HepG2 (cell line): Measurements from ENCODE around the gene HOXD4. TPM values are rescaled to one million over a fixed set of nuclear protein-coding genes. Genes with fewer than 3 reads are reported as not detected.

Source experiments
- ATAC-seq: fragments of 200-7000 bp; cut with Tn5 transposase; 3 replicates; pipeline ENCODE4 v1.9.1; 2020; ENCODE audit warnings: mild to moderate bottlenecking, moderate library complexity
- BruUV-seq: library from RNA; stranded (reverse); fragments of 400-500 nt; replicated peaks from 2 replicates; lab custom pipeline; 2021; lab: Mats Ljungman, UMichigan
- CTCF ChIA-PET: fragments of 300-600 bp; formaldehyde crosslinking; extraction: SDS; loops from one replicate; lab custom pipeline; 2021; ENCODE audit warnings: low total read pairs, inconsistent platforms, low intra/inter-chr PET ratio; lab: Yijun Ruan, JAX
- POLR2A ChIA-PET: fragments of 350-600 bp; sonication (Branson Sonifier 250); formaldehyde crosslinking; loops from one replicate; lab custom pipeline; 2020; ENCODE audit warnings: antibody characterized with exemption, inconsistent platforms; lab: Yijun Ruan, JAX
- DNase-seq: peaks from one replicate; pipeline ENCODE4 v3.0.0-alpha.2; 2015; ENCODE audit warnings: low spot score
- FAIRE-seq: peaks from 3 replicates; lab custom pipeline; 2011; peaks lifted over from hg19 to GRCh38; lab: Jason Lieb, UNC
- H2AFZ ChIP-seq: one replicate; pipeline ENCODE4 v1.6.1; 2011; ENCODE audit warnings: low read length, inconsistent platforms
- H3K27ac ChIP-seq: fragments of 300-600 bp; 3 replicates; pipeline ENCODE4 v1.8.0; 2011; ENCODE audit warnings: mixed run types, mild to moderate bottlenecking, mixed read lengths, low read length, inconsistent platforms; ENCODE audit not compliant: insufficient read depth; ENCODE audit errors: extremely low read length
- H3K27me3 ChIP-seq, 2 experiments: fragments of 200-600 bp in 1 of 2; 2 replicates in 1 of 2; 3 replicates in 1 of 2; pipeline versions ENCODE4 v1.6.0 to v1.8.0; 2011; ENCODE audit warnings: low read length in 2 of 2, mild to moderate bottlenecking in 2 of 2, moderate library complexity in 2 of 2, inconsistent platforms in 1 of 2; ENCODE audit not compliant: insufficient read depth in 2 of 2, control insufficient read depth in 1 of 2
- H3K36me3 ChIP-seq, 2 experiments: fragments of 200-600 bp in 1 of 2; replicated peaks in 1 of 2; 2 replicates in 1 of 2; 3 replicates in 1 of 2; pipeline versions ENCODE4 v1.5.1 to v1.8.0; 2011; ENCODE audit warnings: low read length in 2 of 2, inconsistent platforms in 1 of 2; ENCODE audit not compliant: insufficient read depth in 2 of 2, control insufficient read depth in 1 of 2
- H3K4me1 ChIP-seq: 2 replicates; pipeline ENCODE4 v1.5.1; 2012; ENCODE audit warnings: low read length, inconsistent platforms; ENCODE audit not compliant: insufficient read depth
- H3K4me2 ChIP-seq: 2 replicates; pipeline ENCODE4 v1.6.0; 2011; ENCODE audit warnings: low read depth, low read length, inconsistent platforms
- H3K4me3 ChIP-seq, 3 experiments: fragments of 200-600 bp in 1 of 3; sonication (generic), shearing (Covaris generic) in 1 of 3; replicated peaks in 1 of 3; 2 replicates each; pipeline ENCODE4 v1.5.1; 2011 to 2016; ENCODE audit warnings: low read length in 3 of 3, inconsistent platforms in 2 of 3, low read depth in 2 of 3, mild to moderate bottlenecking in 2 of 3, control low read depth in 1 of 3, mixed read lengths in 1 of 3; ENCODE audit not compliant: insufficient read depth in 1 of 3
- H3K79me2 ChIP-seq: one replicate; pipeline ENCODE4 v1.6.1; 2011; ENCODE audit warnings: low read length, inconsistent platforms; ENCODE audit not compliant: insufficient read depth
- H3K9ac ChIP-seq: 2 replicates; pipeline ENCODE4 v1.6.0; 2011; ENCODE audit warnings: mild to moderate bottlenecking, low read depth, low read length, inconsistent platforms; ENCODE audit not compliant: insufficient read depth
- H3K9me3 ChIP-seq: 2 replicates; pipeline ENCODE4 v1.5.1; 2012; ENCODE audit warnings: mild to moderate bottlenecking, low read length
- H4K20me1 ChIP-seq: 2 replicates; pipeline ENCODE4 v1.6.0; 2011; ENCODE audit warnings: inconsistent platforms, mild to moderate bottlenecking, low read length, moderate library complexity; ENCODE audit not compliant: insufficient read depth
- CBX2 ChIP-seq, 2 experiments: fragments of 200-600 bp in 1 of 2; sonication (generic); formaldehyde crosslinking in 1 of 2; IDR thresholded peaks; 2 replicates each; pipeline versions ENCODE4 v1.7.0 to v1.8.1; 2018 to 2022; ENCODE audit warnings: low read depth in 2 of 2, low read length in 1 of 2, mild to moderate bottlenecking in 1 of 2, missing genetic modification reagents in 1 of 2
- ZNF501 ChIP-seq: sonication (generic); formaldehyde crosslinking; IDR thresholded peaks from 2 replicates; pipeline ENCODE4 v1.5.1; 2020; ENCODE audit warnings: mild to moderate bottlenecking, moderate library complexity, missing genetic modification reagents
- ZNF713 ChIP-seq: sonication (generic); formaldehyde crosslinking; IDR thresholded peaks from 2 replicates; pipeline ENCODE4 v1.4.0; 2020; ENCODE audit warnings: mild to moderate bottlenecking, missing genetic modification reagents
- WGBS: methylation state at CpG from one replicate; pipeline ENCODE4 v1.1.6; 2017; ENCODE audit warnings: low lambda C conversion rate; 5-methylcytosine and 5-hydroxymethylcytosine counted together
- in situ Hi-C: cut with HindIII; loops from 2 replicates; pipeline ENCODE4 v1.10.0; 2017; ENCODE audit warnings: low pct_unique_long_range_greater_than_20kb; ENCODE audit not compliant: extremely low pct_ligation_motif_present
- intact Hi-C: fragments of 100-400 bp; cut with micrococcal nuclease; formaldehyde crosslinking; loops from one replicate; pipeline ENCODE4 v1.10.0; 2022; ENCODE audit not compliant: unreplicated experiment
- polyA plus RNA-seq, 8 experiments: library from polyadenylated mRNA; depleted of rRNA in 3 of 8; stranded (reverse) in 7 of 8; unstranded in 1 of 8; fragments of >200 nt; fragmentation: Illumina TruSeq in 4 of 8; extraction: Trizol in 4 of 8; gene quantifications; 2 replicates each; pipeline versions ENCODE4 v1.2.1 to v1.2.3, GENCODE V29; 2011 to 2016; ENCODE audit warnings: low read depth in 4 of 8, missing spikeins in 1 of 8, mixed read lengths in 1 of 8; ENCODE audit not compliant: insufficient read depth in 1 of 8
- total RNA-seq, 5 experiments: library from RNA; depleted of rRNA; stranded (reverse); fragments of >200 nt; fragmentation: Illumina TruSeq; extraction: Trizol; gene quantifications; 2 replicates each; pipeline ENCODE4 v1.2.3, GENCODE V29; 2016; ENCODE audit warnings: low read depth in 1 of 5
- TF ChIP-seq, protein P1 (sequence below): sonication (generic); formaldehyde crosslinking; IDR thresholded peaks from 2 replicates; pipeline ENCODE4 v1.5.1; 2020; ENCODE audit warnings: mild to moderate bottlenecking, missing genetic modification reagents, moderate library complexity

The HOXD4 gene
- total and polyA plus RNA-seq, 2 of the 13 experiments (the other 11 are each of a cell fraction or from before 2014, with no cell fraction given), result not detected

DNA sequence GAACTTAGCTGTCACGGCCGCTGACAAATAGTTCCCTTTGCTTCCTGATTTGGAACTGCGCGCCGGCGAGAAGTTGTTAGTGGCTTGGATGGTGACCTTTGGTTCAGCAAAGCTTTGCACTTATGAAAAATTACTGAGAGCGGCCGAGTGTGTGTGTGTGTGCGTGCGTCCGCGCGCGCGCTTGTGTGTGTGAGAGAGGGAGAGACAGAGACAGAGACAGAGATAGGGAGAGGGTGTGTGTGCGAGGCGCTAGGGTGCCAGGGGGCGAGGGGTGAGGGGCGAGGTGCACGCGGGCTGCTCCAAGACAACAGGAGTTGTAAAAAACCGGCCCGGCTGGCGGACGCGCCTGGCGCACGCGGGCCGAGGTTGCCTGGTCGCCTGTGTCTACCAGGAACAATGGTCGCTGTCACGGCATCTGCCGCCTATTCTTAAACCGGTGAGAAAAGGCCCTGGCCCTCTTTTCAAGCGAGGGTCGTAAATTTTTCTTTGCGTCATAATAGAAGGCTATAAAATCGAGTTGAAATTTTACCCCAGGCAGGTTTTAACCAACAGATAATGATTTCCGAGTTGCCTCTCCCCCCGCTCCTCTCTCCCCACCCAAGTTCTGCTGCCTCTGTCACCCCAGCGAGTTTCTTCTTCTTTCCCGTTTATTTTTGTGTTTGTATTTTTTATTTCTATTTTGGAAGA is 6.3 kb downstream of the HOXD4 start (continued):
- TF ChIP-seq ZNF713 (CRISPR knock-in tag), result no peak

DNA sequence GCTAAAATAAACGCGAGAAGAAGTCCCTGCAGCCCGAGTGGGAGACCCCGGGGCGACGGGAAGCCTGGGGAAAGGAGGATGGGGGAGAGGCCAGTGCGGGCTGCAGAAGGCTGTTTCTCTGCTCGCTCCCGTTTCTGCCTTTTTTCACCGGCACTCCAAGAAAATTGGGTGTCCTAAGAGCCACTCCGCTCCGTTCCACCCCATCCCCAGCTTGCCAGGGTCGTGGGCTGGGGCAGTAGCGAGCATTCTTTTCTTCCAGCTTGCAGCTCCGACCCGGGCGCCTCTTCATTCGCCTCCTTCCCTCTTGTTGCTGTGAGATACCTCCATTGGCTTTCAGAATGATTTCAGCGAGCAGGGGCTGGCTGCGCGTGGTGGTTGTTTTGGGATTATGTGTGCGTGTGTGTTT is 6.8 kb downstream of the HOXD4 start:
- Histone ChIP-seq H3K27me3 (peaks cover 12 to 96% of the 10 kb centered on the region in 2 experiments), H3K27ac (no peak overlapping the region), H3K4me2 (peak overlapping the region; percentile 8; the same call in 1 of the 2 replicates), H3K9ac (no peak overlapping the region), H3K4me1 (peaks cover 50% of the 10 kb centered on the region), H3K9me3 (no peaks in the 10 kb centered on the region), H3K79me2 (no peaks in the 10 kb centered on the region), H3K4me3 (peak overlapping the region in 1 of 3 experiments; percentile 0; a peak in 1 of 6 replicates), H2AFZ (no peak overlapping the region), H4K20me1 (no peaks in the 10 kb centered on the region), H3K36me3 (no peaks in the 10 kb centered on the region)
- in situ Hi-C loops (no loop called here), intact Hi-C loops (no loop called here)
- BruUV-seq, result no TSS peak
- WGBS, result 24% methylated on average over 22 of the region's 22 CpGs
- CTCF ChIA-PET, result no interaction called here
- POLR2A ChIA-PET, result no interaction called here
- FAIRE-seq, result no peak
- TF ChIP-seq, protein P1, sequence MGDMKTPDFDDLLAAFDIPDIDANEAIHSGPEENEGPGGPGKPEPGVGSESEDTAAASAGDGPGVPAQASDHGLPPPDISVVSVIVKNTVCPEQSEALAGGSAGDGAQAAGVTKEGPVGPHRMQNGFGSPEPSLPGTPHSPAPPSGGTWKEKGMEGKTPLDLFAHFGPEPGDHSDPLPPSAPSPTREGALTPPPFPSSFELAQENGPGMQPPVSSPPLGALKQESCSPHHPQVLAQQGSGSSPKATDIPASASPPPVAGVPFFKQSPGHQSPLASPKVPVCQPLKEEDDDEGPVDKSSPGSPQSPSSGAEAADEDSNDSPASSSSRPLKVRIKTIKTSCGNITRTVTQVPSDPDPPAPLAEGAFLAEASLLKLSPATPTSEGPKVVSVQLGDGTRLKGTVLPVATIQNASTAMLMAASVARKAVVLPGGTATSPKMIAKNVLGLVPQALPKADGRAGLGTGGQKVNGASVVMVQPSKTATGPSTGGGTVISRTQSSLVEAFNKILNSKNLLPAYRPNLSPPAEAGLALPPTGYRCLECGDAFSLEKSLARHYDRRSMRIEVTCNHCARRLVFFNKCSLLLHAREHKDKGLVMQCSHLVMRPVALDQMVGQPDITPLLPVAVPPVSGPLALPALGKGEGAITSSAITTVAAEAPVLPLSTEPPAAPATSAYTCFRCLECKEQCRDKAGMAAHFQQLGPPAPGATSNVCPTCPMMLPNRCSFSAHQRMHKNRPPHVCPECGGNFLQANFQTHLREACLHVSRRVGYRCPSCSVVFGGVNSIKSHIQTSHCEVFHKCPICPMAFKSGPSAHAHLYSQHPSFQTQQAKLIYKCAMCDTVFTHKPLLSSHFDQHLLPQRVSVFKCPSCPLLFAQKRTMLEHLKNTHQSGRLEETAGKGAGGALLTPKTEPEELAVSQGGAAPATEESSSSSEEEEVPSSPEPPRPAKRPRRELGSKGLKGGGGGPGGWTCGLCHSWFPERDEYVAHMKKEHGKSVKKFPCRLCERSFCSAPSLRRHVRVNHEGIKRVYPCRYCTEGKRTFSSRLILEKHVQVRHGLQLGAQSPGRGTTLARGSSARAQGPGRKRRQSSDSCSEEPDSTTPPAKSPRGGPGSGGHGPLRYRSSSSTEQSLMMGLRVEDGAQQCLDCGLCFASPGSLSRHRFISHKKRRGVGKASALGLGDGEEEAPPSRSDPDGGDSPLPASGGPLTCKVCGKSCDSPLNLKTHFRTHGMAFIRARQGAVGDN (CRISPR knock-in tag), result peak; percentile 3; the same call in 1 of the 2 replicates
- no peak for TF ChIP-seq ZNF501 (CRISPR knock-in tag)
- peak; percentile 97; the same call in 1 of the 2 replicates for TF ChIP-seq CBX2 (IDR thresholded peaks at IDR 0.05; ENCODE audit: low read depth, low read length)
- 0 out of 2 replicates have a peak, but pooled peaks have one; percentile 38 for TF ChIP-seq CBX2 (CRISPR knock-in tag; IDR thresholded peaks at IDR 0.05; ENCODE audit: low read depth)
- no peak for ATAC-seq
- no peak for DNase-seq
